Stimulated activated CD8-positive, alpha-beta memory T cell treated with anti-CD3 and anti-CD28 coated beads, Interleukin-4, amount 100 ng/mL, for 4 hours (primary cell): ENCODE measurements around the gene TET2.

ENCODE experiments used
- DNase-seq, 2 donors: peaks; one replicate each; pipeline ENCODE4 v3.0.0-alpha.2; 2020; ENCODE audit warnings: low read depth in 2 of 2, low spot score in 1 of 2

Gene TET2

DNA sequence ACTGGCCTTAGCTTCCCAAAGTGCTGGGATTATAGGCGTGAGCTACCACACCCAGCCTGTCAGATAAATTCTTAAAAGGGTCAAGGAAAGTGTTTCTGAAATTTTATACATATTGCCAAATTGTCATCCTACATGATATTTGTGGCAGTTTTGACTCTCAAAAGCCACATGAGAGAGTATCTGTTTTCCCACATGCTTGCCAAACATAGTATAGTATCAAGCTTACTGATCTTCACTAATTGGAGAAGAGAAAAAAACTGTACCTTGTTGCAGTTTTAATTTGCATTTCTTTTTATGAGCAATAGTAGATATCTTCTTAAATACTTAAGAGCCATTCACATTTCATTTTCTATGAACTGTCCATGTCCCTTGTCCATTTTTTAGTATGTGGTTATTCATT lies 83.6 kb downstream of the TET2 start:
- DNase-seq: no peak

- DNase-seq: no peak
Observed at GRCh38 chr4:105232374-105232773, 85.7 kb downstream of the TET2 start.

DNA sequence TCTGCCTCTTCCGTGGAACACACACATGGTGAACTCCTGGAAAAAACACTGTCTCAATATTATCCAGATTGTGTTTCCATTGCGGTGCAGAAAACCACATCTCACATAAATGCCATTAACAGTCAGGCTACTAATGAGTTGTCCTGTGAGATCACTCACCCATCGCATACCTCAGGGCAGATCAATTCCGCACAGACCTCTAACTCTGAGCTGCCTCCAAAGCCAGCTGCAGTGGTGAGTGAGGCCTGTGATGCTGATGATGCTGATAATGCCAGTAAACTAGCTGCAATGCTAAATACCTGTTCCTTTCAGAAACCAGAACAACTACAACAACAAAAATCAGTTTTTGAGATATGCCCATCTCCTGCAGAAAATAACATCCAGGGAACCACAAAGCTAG lies 87.9 kb downstream of the TET2 start:
- no peak for DNase-seq

DNA sequence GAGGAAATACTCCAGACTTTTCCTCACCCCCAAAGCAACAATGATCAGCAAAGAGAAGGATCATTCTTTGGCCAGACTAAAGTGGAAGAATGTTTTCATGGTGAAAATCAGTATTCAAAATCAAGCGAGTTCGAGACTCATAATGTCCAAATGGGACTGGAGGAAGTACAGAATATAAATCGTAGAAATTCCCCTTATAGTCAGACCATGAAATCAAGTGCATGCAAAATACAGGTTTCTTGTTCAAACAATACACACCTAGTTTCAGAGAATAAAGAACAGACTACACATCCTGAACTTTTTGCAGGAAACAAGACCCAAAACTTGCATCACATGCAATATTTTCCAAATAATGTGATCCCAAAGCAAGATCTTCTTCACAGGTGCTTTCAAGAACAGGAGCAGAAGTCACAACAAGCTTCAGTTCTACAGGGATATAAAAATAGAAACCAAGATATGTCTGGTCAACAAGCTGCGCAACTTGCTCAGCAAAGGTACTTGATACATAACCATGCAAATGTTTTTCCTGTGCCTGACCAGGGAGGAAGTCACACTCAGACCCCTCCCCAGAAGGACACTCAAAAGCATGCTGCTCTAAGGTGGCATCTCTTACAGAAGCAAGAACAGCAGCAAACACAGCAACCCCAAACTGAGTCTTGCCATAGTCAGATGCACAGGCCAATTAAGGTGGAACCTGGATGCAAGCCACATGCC lies 89.7 kb downstream of the TET2 start:
- DNase-seq: no peak

DNA sequence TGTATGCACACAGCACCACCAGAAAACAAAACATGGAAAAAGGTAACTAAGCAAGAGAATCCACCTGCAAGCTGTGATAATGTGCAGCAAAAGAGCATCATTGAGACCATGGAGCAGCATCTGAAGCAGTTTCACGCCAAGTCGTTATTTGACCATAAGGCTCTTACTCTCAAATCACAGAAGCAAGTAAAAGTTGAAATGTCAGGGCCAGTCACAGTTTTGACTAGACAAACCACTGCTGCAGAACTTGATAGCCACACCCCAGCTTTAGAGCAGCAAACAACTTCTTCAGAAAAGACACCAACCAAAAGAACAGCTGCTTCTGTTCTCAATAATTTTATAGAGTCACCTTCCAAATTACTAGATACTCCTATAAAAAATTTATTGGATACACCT lies 90.2 kb downstream of the TET2 start:
- no peak for DNase-seq

DNA sequence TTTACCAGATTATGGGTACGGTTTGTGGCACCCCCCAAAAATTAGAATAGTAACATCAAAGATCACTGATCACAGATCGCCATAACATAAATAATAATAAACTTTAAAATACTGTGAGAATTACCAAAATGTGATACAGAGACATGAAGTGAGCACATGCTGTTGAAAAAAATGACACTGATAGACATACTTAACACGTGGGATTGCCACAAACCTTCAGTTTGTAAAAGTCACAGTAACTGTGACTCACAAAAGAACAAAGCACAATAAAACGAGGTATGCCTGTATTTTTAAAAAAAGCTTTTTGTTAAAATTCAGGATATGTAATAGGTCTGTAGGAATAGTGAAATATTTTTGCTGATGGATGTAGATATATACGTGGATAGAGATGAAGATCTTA lies 93.4 kb downstream of the TET2 start:
- no peak for DNase-seq

- no peak for DNase-seq
Observed at GRCh38 chr4:105241451-105241850, 94.8 kb downstream of the TET2 start.

GRCh38 chr4:105243446-105243845 lies 96.8 kb downstream of the TET2 start:
- no peak for DNase-seq

DNA sequence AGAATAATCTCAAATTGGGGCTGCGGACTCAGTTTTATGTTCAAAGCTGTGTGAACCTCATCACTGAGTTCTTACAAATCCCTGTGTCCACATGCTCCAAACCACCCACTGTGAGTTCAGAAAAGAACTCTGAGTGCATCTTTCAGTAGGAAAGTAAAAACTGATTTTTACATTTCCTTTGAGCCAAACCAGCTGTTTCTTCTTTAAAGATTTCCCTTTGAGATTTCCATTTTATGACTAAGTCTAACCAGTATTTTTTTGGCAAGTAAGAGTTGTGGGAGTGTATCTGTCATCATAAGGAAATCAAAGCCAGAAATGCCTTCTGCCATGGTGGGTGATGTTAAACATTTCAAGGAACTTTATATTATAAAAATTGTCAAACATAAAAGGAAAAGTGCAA lies 100.0 kb downstream of the TET2 start:
- DNase-seq: no peak

DNA sequence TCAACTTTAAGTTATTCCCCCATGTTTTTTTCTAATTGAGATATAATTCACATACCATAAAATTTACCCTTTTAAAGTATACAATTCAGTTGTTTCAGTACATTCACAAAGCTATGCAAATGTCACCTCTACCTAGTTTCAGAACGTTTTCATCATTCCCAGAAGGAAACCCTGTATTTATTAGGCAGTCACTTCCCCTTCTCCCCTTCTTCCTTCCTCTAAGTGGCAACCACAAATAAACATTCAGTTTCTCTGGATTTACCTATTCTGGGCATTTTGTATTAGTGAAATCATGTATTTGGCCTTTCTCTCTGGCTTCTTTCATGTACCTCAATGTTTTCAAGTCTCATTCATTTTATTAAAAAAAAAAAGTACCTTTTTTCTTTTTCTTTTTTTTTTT lies 101.9 kb downstream of the TET2 start:
- no peak for DNase-seq

DNA sequence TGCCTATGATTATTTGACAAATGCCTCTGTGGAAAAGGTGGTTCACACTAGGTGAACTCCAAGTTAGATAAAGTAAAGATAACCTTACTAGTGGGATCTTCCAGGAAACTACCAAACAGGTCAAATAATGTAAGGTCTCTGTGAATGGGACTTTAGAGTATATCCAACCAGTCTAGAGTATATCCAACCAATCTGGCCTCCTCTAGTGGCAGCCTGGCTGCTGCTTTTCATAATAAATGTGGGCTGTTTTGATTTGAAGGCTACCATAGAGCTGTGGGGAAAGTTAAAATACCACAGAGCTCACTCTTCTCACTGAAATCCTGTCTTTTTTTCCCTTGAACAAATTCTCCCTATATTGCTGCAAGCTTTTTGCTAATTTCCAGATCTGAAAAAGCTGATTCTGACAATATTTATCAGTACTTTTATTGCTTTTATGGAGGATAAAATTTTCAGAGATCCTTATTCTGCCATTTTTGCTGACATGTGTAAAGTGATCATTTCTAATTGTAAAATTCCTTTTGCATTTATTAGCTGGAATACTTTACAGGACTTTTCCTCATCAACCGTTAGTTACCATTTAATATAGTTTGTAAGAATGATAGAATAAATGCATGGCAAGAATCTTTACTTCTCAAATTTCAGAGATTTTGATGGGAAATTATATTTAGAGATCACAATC lies 111.3 kb downstream of the TET2 start:
- DNase-seq: no peak

DNA sequence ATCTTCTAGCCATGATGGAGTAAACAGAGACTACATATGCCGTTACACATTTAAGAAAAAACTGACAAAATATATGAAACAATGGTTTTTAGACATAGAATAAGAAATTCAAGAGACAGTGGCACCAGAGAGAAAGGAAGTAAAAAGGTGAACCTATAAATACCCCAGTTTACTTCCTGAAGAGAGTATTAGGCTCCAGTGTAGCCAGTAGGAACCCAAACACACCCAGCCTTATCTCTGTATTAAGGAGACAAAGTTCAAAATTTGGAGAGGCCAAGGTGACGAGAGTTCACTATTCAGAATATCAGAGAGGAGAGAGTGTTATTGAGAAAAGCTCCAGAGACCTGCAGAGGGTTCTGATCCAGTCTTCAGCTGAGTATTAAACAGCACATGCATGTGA lies 119.0 kb downstream of the TET2 start:
- no peak for DNase-seq

DNA sequence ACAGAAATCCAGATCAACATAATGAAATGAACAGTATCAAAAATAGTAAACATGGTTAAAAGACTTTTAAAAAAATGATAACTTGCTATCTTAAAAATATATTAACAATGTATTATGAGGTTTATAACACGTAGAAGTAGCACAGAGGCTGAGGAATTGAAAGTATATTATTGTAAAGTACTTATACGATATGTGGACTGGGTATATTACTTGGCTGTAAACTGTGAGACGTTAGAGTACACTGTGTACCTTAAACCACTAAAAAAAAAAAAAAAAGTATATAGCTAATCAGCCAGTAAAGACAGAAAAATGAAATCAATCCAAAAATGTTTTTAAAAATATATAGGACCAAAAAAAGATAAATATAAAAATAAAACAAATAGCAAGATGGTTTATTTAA lies 120.6 kb downstream of the TET2 start:
- DNase-seq: no peak

GRCh38 chr4:105272002-105272401 lies 125.3 kb downstream of the TET2 start:
- DNase-seq: no peak

DNA sequence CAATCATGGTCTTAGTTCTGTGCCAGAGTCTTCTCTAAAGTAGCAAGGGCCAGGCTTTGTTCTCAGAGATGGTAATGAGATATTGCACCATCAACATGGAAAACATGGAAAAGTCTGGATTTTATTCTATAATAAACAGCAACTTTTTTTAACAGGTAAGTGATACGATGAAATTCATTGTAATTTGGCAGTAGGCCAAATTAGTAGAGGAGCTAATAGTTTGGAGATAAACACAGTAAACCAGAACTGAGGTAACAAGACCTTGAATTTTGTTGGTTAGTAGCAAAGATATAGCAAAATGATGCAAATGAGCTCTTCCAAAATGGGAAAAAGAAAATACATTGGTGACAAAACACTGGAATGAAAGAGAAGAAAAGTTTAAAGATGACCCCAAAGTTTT lies 126.6 kb downstream of the TET2 start:
- DNase-seq: no peak

DNA sequence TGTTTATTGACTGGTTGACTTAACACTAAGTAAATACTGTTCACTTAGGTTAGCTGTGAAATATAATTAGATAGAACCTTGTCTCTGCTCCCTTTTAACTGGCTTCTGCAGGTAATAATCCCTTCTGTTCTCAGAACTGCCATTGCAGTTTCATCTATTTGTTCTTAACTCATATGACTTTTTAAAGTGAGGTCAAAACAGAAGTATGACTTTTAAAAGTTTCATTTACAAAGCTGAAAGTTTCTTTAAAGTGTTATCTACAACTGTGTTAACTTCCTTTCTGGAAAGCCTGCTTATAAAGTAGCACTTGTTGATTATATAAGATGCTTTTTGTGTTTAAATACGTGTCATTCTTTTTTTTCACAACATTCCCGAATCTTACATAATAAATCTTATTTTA lies 127.4 kb downstream of the TET2 start:
- no peak for DNase-seq

GRCh38 chr4:105274504-105274903 lies 127.8 kb downstream of the TET2 start:
- no peak for DNase-seq

DNA sequence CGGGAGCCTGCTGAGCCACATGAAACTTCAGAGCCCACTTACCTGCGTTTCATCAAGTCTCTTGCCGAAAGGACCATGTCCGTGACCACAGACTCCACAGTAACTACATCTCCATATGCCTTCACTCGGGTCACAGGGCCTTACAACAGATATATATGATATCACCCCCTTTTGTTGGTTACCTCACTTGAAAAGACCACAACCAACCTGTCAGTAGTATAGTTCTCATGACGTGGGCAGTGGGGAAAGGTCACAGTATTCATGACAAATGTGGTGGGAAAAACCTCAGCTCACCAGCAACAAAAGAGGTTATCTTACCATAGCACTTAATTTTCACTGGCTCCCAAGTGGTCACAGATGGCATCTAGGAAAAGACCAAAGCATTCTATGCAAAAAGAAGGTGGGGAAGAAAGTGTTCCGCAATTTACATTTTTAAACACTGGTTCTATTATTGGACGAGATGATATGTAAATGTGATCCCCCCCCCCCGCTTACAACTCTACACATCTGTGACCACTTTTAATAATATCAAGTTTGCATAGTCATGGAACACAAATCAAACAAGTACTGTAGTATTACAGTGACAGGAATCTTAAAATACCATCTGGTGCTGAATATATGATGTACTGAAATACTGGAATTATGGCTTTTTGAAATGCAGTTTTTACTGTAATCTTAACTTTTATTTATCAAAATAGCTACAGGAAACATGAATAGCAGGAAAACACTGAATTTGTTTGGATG lies 129.9 kb downstream of the TET2 start:
- DNase-seq: no peak

- no peak for DNase-seq
Observed at GRCh38 chr4:105277702-105278101, 131.0 kb downstream of the TET2 start.

- DNase-seq: no peak
Observed at GRCh38 chr4:105279314-105279713, 132.6 kb downstream of the TET2 start.

- no peak for DNase-seq
Observed at GRCh38 chr4:105280338-105281123, 133.9 kb downstream of the TET2 start.

- no peak for DNase-seq
Observed at GRCh38 chr4:105281124-105281415, 134.4 kb downstream of the TET2 start.
